NCI-H146 (cell line): Measurements from ENCODE around the gene BMAL2.

ENCODE experiments used
- DNase-seq: peaks from one replicate; lab custom pipeline; 2025; lab: John Stamatoyannopoulos, UW

Gene BMAL2

GRCh38 chr12:27332714-27333402 lies at the start of gene BMAL2:
TSS of gene BMAL2 (plus strand) at chr12:27332836. CDS start at chr12:27333073, 237 bp downstream.
- DNase-seq: peak; percentile 82

GRCh38 chr12:27284021-27284420 lies 48.6 kb upstream of the BMAL2 start:
- no peak for DNase-seq

- DNase-seq: no peak
These were observed 47.9 kb upstream of the BMAL2 start for GRCh38 chr12:27284751-27285150.

GRCh38 chr12:27285403-27285802 lies 47.2 kb upstream of the BMAL2 start:
- DNase-seq: no peak

GRCh38 chr12:27289414-27289813 lies 43.2 kb upstream of the BMAL2 start:
- DNase-seq: no peak

- DNase-seq: peak; percentile 16
These were observed 42.0 kb upstream of the BMAL2 start for GRCh38 chr12:27290501-27291168.

- DNase-seq: no peak
These were observed 40.8 kb upstream of the BMAL2 start for GRCh38 chr12:27291862-27292261.

- DNase-seq: no peak
These were observed 39.9 kb upstream of the BMAL2 start for GRCh38 chr12:27292718-27293117.

GRCh38 chr12:27293463-27293862 lies 39.2 kb upstream of the BMAL2 start:
- no peak for DNase-seq

- no peak for DNase-seq
These were observed 36.0 kb upstream of the BMAL2 start for GRCh38 chr12:27296674-27297073.

GRCh38 chr12:27297566-27297965 lies 35.1 kb upstream of the BMAL2 start:
- DNase-seq: no peak

GRCh38 chr12:27299102-27299501 lies 33.5 kb upstream of the BMAL2 start:
- no peak for DNase-seq

GRCh38 chr12:27300226-27300625 lies 32.4 kb upstream of the BMAL2 start:
- no peak for DNase-seq

- peak; percentile 18 for DNase-seq
These were observed 29.2 kb upstream of the BMAL2 start for GRCh38 chr12:27303139-27304111.

GRCh38 chr12:27304856-27305255 lies 27.8 kb upstream of the BMAL2 start:
- DNase-seq: no peak

- peak; percentile 23 for DNase-seq
These were observed 26.8 kb upstream of the BMAL2 start for GRCh38 chr12:27305673-27306456.

- DNase-seq: no peak
These were observed 23.2 kb upstream of the BMAL2 start for GRCh38 chr12:27309293-27309994.

GRCh38 chr12:27309995-27310315 lies 22.7 kb upstream of the BMAL2 start:
- no peak for DNase-seq

GRCh38 chr12:27316947-27317346 lies 15.7 kb upstream of the BMAL2 start:
- no peak for DNase-seq

- DNase-seq: no peak
These were observed 13.2 kb upstream of the BMAL2 start for GRCh38 chr12:27319409-27319808.

GRCh38 chr12:27319848-27320247 lies 12.8 kb upstream of the BMAL2 start:
- no peak for DNase-seq
